Cerebellar cortex (tissue), 1 donor: ENCODE measurements around the gene SIAH3.
"Not testable (repeated sequence)": the region's sequence is repeated elsewhere in the genome, so short reads cannot be mapped to it uniquely, and the experiment has no call there.

Experiments
- DNase-seq: peaks from one replicate; pipeline ENCODE4 v3.0.0-alpha.2; 2015; ENCODE audit warnings: low spot score

Gene SIAH3

DNA sequence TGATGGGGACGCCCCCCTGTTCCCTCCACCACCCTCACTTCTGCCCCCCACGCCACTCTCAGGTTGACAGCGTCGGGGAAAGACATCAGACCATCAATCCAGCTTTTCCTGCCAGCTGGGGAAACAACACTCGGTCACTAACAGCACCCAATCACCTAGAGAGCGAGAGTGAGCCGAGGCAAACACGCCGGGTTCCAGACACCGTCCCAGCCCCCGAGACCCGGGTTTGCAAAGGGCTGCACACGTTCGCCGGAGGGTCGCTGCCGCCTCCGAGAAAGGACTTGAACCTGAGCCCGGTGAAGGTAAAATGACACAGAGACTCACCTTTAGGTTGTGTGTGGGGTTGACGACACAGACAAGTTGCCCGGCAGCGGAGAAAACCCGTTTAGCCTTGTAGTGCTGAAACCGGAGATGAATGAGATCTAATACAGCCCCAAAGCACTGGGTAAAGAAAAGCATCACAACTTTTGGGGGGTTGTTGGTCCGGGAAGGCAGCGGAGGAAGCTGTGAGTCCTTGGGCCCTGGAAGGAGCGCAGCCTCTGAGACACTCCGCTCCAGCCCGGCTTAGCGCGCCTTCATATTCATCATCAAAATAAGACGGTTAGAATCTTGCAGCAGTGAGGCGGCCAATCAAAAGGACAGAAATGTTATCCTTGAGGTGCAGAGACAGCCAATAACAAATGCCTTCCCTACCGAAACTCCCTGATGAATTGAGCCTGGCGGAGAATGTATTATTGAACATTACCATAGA is at the start of gene SIAH3:
Gene SIAH3 (minus strand): TSS at position 583 of the 751 bp plus-strand sequence. CDS start 124 bp downstream, at position 459.
- DNase-seq, result peak; percentile 29

- DNase-seq, result no peak
These were observed 47.9 kb upstream of the SIAH3 start for GRCh38 chr13:45899406-45899805.

- no peak for DNase-seq
These were observed 46.0 kb upstream of the SIAH3 start for GRCh38 chr13:45897562-45897961.

DNA sequence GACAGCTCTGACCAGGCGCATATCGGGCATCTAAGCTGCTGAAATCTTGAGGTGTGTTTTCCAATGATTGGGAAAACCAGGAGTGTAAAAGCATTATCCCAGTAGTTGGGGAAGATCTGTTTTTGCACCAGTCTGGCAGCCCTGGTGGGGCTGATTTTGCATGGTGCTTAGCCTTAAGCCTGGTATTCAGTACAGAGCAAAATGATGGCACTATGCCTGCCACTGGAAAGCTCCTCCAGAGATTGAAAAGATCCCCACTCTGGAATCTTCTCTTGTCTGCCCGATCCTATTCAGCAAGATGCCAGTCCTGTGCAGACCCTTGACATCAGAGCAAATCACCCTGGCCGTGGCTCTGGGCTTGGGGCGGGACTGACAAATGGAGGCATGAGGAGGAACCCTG is 44.7 kb upstream of the SIAH3 start:
- no peak for DNase-seq

GRCh38 chr13:45895881-45896280 is 44.3 kb upstream of the SIAH3 start:
- no peak for DNase-seq

DNA sequence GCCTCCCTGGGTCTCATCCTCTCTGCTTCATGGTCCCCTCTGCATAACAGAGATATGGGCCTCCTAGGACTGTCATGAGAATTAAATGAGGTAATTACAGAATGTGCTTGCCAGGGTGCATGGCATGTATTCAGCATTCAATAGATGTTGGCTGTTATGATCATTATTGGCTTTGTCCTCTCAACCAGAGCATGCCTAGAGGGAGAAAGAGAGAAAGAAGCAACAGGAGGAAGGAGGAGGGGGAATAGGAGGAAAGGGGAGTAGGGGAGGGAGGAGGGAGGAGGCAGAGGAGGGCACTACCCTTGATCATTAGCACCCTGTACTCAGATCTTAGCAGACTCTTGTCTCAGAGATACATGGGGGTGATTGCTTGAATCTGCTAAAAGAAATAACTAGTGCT is 41.0 kb upstream of the SIAH3 start:
- DNase-seq, result no peak

DNA sequence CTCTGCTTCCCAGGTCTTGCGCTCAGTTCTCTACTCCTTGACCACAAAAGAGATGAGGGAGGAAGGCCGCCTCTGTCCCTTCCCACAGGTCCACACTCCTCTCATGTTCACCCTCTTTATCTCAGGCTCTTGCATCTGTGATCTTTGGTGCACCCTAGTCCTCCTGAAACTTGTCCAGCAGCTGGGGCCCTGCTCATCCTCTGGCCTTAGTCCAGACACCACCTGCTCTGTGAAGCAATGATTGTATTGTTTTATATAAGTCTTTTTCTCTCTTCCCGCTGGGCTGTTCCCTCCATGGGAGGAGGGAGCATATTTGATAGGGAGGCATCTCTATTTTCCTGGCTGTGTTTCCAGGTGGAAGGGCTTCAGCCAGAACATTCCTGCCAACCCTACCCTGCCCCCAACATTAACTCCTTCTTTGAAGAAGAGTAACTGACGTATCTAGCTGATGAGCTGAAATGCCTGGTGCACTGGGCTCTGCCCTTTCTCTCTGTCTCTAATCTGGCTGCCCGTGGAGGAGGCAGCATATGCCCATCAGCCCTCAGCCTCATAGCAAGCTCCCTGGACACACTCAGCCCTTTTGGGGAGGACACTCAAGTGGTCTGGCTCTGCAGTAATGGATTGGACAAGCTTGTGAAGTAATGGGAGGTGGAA is 38.2 kb upstream of the SIAH3 start:
- DNase-seq, result no peak

- DNase-seq, result no peak
These were observed 34.9 kb upstream of the SIAH3 start for GRCh38 chr13:45886466-45886865.

- DNase-seq, result no peak
These were observed 33.6 kb upstream of the SIAH3 start for GRCh38 chr13:45885194-45885593.

DNA sequence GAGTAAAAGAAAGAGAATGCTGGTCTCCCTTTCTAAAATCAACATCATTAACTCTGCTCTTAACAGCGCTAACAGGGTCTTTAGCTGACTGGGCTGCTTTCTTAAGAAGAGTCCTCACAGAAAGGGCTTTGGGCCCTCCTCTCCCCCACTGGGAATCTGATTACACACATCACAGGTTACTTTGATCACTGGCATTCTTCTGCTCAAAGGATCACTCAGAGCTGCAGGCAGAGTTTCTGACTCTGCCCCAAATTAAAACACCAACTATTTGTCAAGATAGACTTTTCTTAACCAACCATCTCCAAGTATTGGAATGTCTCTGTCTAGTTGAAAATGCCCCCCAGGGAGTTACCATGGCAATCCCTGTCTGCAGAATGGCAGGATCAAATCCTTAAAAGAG is 31.1 kb upstream of the SIAH3 start:
- no peak for DNase-seq

GRCh38 chr13:45881353-45881752 is 29.8 kb upstream of the SIAH3 start:
- DNase-seq, result no peak

DNA sequence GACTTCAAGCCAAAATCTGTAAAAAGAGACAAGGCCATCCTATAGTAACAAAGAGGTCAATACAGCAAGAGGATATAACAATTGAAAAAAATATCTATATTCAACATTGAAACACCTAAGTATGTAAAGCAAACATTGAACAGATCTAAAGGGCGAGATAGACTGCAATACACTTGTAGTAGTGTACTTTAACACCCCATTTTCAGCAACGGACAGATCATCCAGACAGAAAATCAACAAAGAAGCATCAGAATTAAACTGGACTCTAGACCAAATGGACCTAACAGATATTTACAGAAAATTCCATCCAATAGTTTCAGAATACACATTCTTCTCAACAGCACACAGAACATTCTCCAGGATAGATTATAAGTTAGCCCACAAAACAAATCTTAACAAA is 28.7 kb upstream of the SIAH3 start:
- no peak for DNase-seq

DNA sequence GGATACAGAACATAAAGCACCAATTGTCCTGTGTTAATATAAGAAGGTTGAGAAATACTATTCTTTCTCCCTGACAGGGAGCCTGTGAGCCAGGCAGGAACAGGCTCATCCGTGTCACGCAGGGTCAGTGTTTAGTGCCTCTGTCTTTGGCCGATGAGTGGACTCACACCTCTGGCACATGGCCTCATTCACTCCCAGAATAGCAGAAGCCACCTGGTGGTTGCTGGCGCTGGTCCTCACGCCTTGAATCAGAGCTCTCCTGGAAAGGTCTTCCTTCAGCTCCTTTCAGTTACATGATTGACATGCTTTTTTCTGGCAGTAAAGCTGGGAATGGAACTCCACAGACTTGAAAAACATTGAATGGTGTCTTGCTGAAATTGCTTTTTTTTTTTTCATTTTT is 28.1 kb upstream of the SIAH3 start:
- DNase-seq, result peak; percentile 86

- DNase-seq, result no peak
These were observed 27.4 kb upstream of the SIAH3 start for GRCh38 chr13:45878966-45879365.

- no peak for DNase-seq
These were observed 25.2 kb upstream of the SIAH3 start for GRCh38 chr13:45876781-45877180.

GRCh38 chr13:45875951-45876350 is 24.4 kb upstream of the SIAH3 start:
- DNase-seq, result no peak

- DNase-seq, result no peak
These were observed 22.2 kb upstream of the SIAH3 start for GRCh38 chr13:45873491-45874325.

- no peak for DNase-seq
These were observed 21.0 kb upstream of the SIAH3 start for GRCh38 chr13:45872566-45872965.

- not testable (repeated sequence) for DNase-seq
These were observed 19.6 kb upstream of the SIAH3 start for GRCh38 chr13:45871201-45871600.

GRCh38 chr13:45870232-45870631 is 18.7 kb upstream of the SIAH3 start:
- no peak for DNase-seq

- no peak for DNase-seq
These were observed 13.9 kb upstream of the SIAH3 start for GRCh38 chr13:45865414-45865813.

GRCh38 chr13:45863709-45864590 is 12.4 kb upstream of the SIAH3 start:
- no peak for DNase-seq
